ENCODE data around the gene RPL11. TPM values are rescaled to one million over a fixed set of nuclear protein-coding genes. Genes with fewer than 3 reads are reported as not detected.

The RPL11 gene
- total and polyA plus RNA-seq, 2 experiments from 2014 or later, result 1,126 to 1,484 TPM

DNA sequence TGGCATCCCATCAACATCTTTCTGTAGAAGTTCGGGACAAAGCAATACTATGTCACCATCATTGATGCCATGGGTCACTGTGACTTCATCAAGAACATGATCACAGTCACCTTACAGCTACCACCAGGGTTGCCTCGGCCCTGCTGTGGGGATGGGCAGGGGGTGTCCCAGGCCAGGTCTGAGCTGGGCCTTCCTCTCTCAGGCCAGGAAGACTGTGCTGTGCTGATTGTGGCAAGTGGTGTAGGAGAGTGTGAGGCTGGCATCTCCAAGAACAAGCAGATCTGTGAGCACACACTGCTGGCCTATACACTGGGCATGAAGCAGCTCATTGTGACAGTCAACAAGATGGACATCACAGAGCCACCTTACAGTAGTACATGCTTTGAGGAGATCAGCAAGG is 20.9 kb upstream of the RPL11 start:
- Histone ChIP-seq H4K20me1 (replicated peaks; ENCODE audit: insufficient read depth) (no peaks in the 10 kb centered on the region), H3K4me1 (ENCODE audit: insufficient read depth) (no peaks in the 10 kb centered on the region), H3K27me3 (ENCODE audit: insufficient read depth) (no peaks in the 10 kb centered on the region), H3K9me2 (ENCODE audit: insufficient read depth) (no peaks in the 10 kb centered on the region), H3K36me3 (ENCODE audit: insufficient read depth) (no peaks in the 10 kb centered on the region), H3K79me2 (replicated peaks; ENCODE audit: insufficient read depth) (no peaks in the 10 kb centered on the region), H3K4me3 (no peak overlapping the region), H2AFZ (no peak overlapping the region), H3K4me2 (no peak overlapping the region), H3F3A (replicated peaks; ENCODE audit: low read depth) (no peaks in the 10 kb centered on the region), H3K27ac (ENCODE audit: low read depth) (no peak overlapping the region)
- TF ChIP-seq, protein P1, sequence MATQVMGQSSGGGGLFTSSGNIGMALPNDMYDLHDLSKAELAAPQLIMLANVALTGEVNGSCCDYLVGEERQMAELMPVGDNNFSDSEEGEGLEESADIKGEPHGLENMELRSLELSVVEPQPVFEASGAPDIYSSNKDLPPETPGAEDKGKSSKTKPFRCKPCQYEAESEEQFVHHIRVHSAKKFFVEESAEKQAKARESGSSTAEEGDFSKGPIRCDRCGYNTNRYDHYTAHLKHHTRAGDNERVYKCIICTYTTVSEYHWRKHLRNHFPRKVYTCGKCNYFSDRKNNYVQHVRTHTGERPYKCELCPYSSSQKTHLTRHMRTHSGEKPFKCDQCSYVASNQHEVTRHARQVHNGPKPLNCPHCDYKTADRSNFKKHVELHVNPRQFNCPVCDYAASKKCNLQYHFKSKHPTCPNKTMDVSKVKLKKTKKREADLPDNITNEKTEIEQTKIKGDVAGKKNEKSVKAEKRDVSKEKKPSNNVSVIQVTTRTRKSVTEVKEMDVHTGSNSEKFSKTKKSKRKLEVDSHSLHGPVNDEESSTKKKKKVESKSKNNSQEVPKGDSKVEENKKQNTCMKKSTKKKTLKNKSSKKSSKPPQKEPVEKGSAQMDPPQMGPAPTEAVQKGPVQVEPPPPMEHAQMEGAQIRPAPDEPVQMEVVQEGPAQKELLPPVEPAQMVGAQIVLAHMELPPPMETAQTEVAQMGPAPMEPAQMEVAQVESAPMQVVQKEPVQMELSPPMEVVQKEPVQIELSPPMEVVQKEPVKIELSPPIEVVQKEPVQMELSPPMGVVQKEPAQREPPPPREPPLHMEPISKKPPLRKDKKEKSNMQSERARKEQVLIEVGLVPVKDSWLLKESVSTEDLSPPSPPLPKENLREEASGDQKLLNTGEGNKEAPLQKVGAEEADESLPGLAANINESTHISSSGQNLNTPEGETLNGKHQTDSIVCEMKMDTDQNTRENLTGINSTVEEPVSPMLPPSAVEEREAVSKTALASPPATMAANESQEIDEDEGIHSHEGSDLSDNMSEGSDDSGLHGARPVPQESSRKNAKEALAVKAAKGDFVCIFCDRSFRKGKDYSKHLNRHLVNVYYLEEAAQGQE (IDR thresholded peaks at IDR 0.05; ENCODE audit: unreplicated experiment), result no peak
- no peak for TF ChIP-seq EZH2 (IDR thresholded peaks at IDR 0.05; ENCODE audit: low read depth, unreplicated experiment)
- TF ChIP-seq NANOG (IDR thresholded peaks at IDR 0.05; ENCODE audit: borderline replicate concordance), result no peak
- no peak for TF ChIP-seq ZNF331 (CRISPR knock-in tag; IDR thresholded peaks at IDR 0.05; ENCODE audit: low read depth)
- TF ChIP-seq ZNF114 (CRISPR knock-in tag; IDR thresholded peaks at IDR 0.05), result no peak
- TF ChIP-seq, protein P2, sequence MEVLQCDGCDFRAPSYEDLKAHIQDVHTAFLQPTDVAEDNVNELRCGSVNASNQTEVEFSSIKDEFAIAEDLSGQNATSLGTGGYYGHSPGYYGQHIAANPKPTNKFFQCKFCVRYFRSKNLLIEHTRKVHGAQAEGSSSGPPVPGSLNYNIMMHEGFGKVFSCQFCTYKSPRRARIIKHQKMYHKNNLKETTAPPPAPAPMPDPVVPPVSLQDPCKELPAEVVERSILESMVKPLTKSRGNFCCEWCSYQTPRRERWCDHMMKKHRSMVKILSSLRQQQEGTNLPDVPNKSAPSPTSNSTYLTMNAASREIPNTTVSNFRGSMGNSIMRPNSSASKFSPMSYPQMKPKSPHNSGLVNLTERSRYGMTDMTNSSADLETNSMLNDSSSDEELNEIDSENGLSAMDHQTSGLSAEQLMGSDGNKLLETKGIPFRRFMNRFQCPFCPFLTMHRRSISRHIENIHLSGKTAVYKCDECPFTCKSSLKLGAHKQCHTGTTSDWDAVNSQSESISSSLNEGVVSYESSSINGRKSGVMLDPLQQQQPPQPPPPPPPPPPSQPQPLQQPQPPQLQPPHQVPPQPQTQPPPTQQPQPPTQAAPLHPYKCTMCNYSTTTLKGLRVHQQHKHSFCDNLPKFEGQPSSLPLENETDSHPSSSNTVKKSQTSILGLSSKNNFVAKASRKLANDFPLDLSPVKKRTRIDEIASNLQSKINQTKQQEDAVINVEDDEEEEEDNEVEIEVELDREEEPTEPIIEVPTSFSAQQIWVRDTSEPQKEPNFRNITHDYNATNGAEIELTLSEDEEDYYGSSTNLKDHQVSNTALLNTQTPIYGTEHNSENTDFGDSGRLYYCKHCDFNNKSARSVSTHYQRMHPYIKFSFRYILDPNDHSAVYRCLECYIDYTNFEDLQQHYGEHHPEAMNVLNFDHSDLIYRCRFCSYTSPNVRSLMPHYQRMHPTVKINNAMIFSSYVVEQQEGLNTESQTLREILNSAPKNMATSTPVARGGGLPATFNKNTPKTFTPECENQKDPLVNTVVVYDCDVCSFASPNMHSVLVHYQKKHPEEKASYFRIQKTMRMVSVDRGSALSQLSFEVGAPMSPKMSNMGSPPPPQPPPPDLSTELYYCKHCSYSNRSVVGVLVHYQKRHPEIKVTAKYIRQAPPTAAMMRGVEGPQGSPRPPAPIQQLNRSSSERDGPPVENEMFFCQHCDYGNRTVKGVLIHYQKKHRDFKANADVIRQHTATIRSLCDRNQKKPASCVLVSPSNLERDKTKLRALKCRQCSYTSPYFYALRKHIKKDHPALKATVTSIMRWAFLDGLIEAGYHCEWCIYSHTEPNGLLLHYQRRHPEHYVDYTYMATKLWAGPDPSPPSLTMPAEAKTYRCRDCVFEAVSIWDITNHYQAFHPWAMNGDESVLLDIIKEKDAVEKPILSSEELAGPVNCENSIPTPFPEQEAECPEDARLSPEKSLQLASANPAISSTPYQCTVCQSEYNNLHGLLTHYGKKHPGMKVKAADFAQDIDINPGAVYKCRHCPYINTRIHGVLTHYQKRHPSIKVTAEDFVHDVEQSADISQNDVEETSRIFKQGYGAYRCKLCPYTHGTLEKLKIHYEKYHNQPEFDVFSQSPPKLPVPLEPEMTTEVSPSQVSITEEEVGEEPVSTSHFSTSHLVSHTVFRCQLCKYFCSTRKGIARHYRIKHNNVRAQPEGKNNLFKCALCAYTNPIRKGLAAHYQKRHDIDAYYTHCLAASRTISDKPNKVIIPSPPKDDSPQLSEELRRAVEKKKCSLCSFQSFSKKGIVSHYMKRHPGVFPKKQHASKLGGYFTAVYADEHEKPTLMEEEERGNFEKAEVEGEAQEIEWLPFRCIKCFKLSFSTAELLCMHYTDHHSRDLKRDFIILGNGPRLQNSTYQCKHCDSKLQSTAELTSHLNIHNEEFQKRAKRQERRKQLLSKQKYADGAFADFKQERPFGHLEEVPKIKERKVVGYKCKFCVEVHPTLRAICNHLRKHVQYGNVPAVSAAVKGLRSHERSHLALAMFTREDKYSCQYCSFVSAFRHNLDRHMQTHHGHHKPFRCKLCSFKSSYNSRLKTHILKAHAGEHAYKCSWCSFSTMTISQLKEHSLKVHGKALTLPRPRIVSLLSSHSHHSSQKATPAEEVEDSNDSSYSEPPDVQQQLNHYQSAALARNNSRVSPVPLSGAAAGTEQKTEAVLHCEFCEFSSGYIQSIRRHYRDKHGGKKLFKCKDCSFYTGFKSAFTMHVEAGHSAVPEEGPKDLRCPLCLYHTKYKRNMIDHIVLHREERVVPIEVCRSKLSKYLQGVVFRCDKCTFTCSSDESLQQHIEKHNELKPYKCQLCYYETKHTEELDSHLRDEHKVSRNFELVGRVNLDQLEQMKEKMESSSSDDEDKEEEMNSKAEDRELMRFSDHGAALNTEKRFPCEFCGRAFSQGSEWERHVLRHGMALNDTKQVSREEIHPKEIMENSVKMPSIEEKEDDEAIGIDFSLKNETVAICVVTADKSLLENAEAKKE (CRISPR knock-in tag; IDR thresholded peaks at IDR 0.05), result no peak
- TF ChIP-seq, protein P3, sequence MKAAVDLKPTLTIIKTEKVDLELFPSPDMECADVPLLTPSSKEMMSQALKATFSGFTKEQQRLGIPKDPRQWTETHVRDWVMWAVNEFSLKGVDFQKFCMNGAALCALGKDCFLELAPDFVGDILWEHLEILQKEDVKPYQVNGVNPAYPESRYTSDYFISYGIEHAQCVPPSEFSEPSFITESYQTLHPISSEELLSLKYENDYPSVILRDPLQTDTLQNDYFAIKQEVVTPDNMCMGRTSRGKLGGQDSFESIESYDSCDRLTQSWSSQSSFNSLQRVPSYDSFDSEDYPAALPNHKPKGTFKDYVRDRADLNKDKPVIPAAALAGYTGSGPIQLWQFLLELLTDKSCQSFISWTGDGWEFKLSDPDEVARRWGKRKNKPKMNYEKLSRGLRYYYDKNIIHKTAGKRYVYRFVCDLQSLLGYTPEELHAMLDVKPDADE (IDR thresholded peaks at IDR 0.05), result no peak
- no peak for TF ChIP-seq POLR2AphosphoS5 (IDR thresholded peaks at IDR 0.05; ENCODE audit: low read depth)
- TF ChIP-seq CREB1 (CRISPR knock-in tag; IDR thresholded peaks at IDR 0.05; ENCODE audit: low read depth), result no peak
- TF ChIP-seq STAT1 (IDR thresholded peaks at IDR 0.05; ENCODE audit: unreplicated experiment), result no peak
- TF ChIP-seq EZH2phosphoT487 (IDR thresholded peaks at IDR 0.05; ENCODE audit: unreplicated experiment), result no peak
- no peak for TF ChIP-seq JUNB (IDR thresholded peaks at IDR 0.05; ENCODE audit: unreplicated experiment)
- TF ChIP-seq, protein P4, sequence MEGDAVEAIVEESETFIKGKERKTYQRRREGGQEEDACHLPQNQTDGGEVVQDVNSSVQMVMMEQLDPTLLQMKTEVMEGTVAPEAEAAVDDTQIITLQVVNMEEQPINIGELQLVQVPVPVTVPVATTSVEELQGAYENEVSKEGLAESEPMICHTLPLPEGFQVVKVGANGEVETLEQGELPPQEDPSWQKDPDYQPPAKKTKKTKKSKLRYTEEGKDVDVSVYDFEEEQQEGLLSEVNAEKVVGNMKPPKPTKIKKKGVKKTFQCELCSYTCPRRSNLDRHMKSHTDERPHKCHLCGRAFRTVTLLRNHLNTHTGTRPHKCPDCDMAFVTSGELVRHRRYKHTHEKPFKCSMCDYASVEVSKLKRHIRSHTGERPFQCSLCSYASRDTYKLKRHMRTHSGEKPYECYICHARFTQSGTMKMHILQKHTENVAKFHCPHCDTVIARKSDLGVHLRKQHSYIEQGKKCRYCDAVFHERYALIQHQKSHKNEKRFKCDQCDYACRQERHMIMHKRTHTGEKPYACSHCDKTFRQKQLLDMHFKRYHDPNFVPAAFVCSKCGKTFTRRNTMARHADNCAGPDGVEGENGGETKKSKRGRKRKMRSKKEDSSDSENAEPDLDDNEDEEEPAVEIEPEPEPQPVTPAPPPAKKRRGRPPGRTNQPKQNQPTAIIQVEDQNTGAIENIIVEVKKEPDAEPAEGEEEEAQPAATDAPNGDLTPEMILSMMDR (conservative IDR thresholded peaks at IDR 0.05; ENCODE audit: low read depth in 2 of 2), result no peak
- H3K27ac Mint-ChIP-seq, result no peak overlapping the region
- H3K36me3 Mint-ChIP-seq (ENCODE audit: low read depth), result no peaks in the 10 kb centered on the region
- ATAC-seq (no peak), DNase-seq (ENCODE audit: low spot score) (no peak)
- H3K4me3 Mint-ChIP-seq, result no peak overlapping the region
- H3K4me1 Mint-ChIP-seq, result no peaks in the 10 kb centered on the region
- peaks cover 4% of the 10 kb centered on the region for H3K27me3 Mint-ChIP-seq (ENCODE audit: insufficient read depth, low read depth, poor library complexity)
- H3K9me3 Mint-ChIP-seq, result no peaks in the 10 kb centered on the region
